HG03060 (cell line): ENCODE measurements around the gene ZNF414.
"Not testable (repeated sequence)": the region's sequence is repeated elsewhere in the genome, so short reads cannot be mapped to it uniquely, and the experiment has no call there.

Experiments
- ATAC-seq: cut with Tn5 transposase; IDR thresholded peaks from one replicate; pipeline ENCODE4 v1.9.1; 2021; ENCODE audit warnings: low read depth, moderate number of reproducible peaks; ENCODE audit not compliant: unreplicated experiment

ZNF414 gene

GRCh38 chr19:8518536-8518935, 4.6 kb upstream of the ZNF414 start:
- ATAC-seq, result no peak

- no peak for ATAC-seq
Observed at GRCh38 chr19:8517551-8518442, 3.8 kb upstream of the ZNF414 start.

- ATAC-seq, result no peak
Observed at GRCh38 chr19:8515317-8515716, 1.4 kb upstream of the ZNF414 start.

- not testable (repeated sequence) for ATAC-seq
Observed at GRCh38 chr19:8514505-8515009, 590 bp upstream of the ZNF414 start.

- ATAC-seq, result no peak
Observed at GRCh38 chr19:8513036-8513686, 806 bp downstream of the ZNF414 start.

GRCh38 chr19:8512115-8512967, 1.6 kb downstream of the ZNF414 start:
- no peak for ATAC-seq

- no peak for ATAC-seq
Observed at GRCh38 chr19:8511573-8512101, 2.3 kb downstream of the ZNF414 start.

- no peak for ATAC-seq
Observed at GRCh38 chr19:8510589-8511115, 3.3 kb downstream of the ZNF414 start.

GRCh38 chr19:8506402-8506957, 7.5 kb downstream of the ZNF414 start:
- no peak for ATAC-seq

GRCh38 chr19:8505680-8506401, 8.1 kb downstream of the ZNF414 start:
- ATAC-seq, result no peak

GRCh38 chr19:8504919-8505318, 9.0 kb downstream of the ZNF414 start:
- no peak for ATAC-seq

- no peak for ATAC-seq
Observed at GRCh38 chr19:8504171-8504570, 9.8 kb downstream of the ZNF414 start.

- no peak for ATAC-seq
Observed at GRCh38 chr19:8503510-8503909, 10.5 kb downstream of the ZNF414 start.

GRCh38 chr19:8501981-8502380, 12.0 kb downstream of the ZNF414 start:
- ATAC-seq, result no peak

GRCh38 chr19:8501516-8501915, 12.5 kb downstream of the ZNF414 start:
- ATAC-seq, result no peak

GRCh38 chr19:8500158-8500557, 13.8 kb downstream of the ZNF414 start:
- no peak for ATAC-seq

GRCh38 chr19:8499048-8499833, 14.7 kb downstream of the ZNF414 start:
- ATAC-seq, result no peak

GRCh38 chr19:8498295-8498694, 15.7 kb downstream of the ZNF414 start:
- ATAC-seq, result no peak

GRCh38 chr19:8494158-8494557, 19.8 kb downstream of the ZNF414 start:
- no peak for ATAC-seq
